ENCODE results near the gene SLC7A8.

- TF ChIP-seq CTCF (IDR thresholded peaks at IDR 0.05), result no peak
- no peak for TF ChIP-seq POLR2A (IDR thresholded peaks at IDR 0.05)
Measured at GRCh38 chr14:23141706-23142444, 41.6 kb downstream of the SLC7A8 start.

Data from breast epithelium (tissue), 3 donors.